Measurements from ENCODE around the gene DGKG.

DNA sequence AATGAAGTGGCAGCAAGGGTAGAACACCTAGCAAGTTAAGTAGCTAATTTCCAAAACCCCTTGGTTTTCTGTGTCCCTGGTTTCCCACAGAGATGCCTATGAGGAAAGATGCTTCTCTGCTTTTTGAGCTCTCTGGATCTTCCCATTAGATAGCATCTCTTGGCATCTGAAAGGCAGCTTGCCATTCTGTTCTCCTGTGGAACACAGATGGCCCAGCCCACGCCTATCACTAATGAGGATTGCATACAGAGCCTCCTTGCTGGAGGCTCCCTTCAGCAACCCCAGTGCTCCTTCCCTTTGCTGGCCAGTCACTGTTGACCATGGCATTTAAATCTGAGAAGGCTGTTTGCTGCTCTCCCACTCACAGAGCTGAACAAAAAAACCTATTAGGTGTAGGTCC, 218.8 kb downstream of the DGKG start:
- TF ChIP-seq, protein P1, sequence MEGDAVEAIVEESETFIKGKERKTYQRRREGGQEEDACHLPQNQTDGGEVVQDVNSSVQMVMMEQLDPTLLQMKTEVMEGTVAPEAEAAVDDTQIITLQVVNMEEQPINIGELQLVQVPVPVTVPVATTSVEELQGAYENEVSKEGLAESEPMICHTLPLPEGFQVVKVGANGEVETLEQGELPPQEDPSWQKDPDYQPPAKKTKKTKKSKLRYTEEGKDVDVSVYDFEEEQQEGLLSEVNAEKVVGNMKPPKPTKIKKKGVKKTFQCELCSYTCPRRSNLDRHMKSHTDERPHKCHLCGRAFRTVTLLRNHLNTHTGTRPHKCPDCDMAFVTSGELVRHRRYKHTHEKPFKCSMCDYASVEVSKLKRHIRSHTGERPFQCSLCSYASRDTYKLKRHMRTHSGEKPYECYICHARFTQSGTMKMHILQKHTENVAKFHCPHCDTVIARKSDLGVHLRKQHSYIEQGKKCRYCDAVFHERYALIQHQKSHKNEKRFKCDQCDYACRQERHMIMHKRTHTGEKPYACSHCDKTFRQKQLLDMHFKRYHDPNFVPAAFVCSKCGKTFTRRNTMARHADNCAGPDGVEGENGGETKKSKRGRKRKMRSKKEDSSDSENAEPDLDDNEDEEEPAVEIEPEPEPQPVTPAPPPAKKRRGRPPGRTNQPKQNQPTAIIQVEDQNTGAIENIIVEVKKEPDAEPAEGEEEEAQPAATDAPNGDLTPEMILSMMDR (IDR thresholded peaks at IDR 0.05) = no peak
- no peak for TF ChIP-seq POLR2A (IDR thresholded peaks at IDR 0.05)

Data from right lobe of liver (tissue), 4 donors.